Adipose tissue (tissue), 3 donors: Measurements from ENCODE around the gene PRG3. TPM values are rescaled to one million over a fixed set of nuclear protein-coding genes. Genes with fewer than 3 reads are reported as not detected.

Experiments
- H3K27ac ChIP-seq: one replicate; pipeline ENCODE4 v1.5.1; 2013; ENCODE audit warnings: low read depth, low read length
- WGBS, 3 donors: extraction: QIAGEN DNeasy Blood & Tissue Kit; methylation state at CpG; one replicate each; pipeline ENCODE4 v1.1.7; 2013; 5-methylcytosine and 5-hydroxymethylcytosine counted together
- polyA plus RNA-seq, 3 donors: library from polyadenylated mRNA; stranded (reverse); fragments of 200-250 nt; gene quantifications; one replicate each; pipeline ENCODE4 v1.2.3, GENCODE V29; 2013
- donor health status: healthy with polysubstance abuse.
- donor health status: Bipolar disorder and iron deficiency.
- donor health status: healthy.

The PRG3 gene
- polyA plus RNA-seq, 3 donors, result not detected

DNA sequence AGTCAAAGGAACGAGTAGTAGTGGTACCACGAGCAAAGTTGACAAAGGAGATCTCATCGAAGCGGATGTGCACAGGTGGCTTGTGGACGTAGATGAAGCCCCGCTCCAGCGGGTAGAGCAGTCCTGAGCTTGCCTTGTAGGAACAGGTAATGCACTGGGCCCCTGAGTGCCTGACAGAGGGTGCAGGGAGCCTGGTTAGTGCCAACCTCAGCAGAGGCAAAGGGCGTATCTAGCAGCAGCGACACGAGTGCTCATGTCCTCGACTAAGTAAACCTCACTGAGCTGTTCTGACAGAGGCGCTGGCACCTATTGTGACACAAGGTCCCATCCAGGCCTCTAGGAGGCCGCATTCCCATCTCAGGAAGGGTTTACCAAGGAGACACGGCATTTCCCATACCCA is 49.2 kb downstream of the PRG3 start:
- WGBS, 3 donors, result 90 to 94% (median 94%) methylated on average over 14 of the region's 14 CpGs

DNA sequence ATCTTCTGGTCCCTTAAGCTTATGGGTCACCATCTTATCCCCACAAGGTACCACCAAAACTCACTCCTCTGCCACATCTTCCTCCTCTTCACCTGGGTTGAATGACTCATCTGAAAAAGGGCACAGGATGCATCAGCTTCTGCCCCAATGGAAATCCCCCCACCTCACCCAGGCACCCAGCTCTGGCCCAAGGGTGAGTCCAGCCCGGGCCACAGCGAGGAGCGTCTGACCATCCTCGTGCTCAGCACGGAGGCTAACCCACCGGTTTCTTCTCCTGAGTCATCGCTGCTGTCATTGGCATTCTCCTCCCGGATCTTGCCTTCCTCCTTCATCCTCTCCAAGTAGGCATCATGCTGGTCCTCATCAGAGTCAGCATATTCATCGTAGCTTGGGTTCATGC is 50.9 kb downstream of the PRG3 start:
- WGBS, 3 donors, result 86 to 96% (median 92%) methylated on average over 9 of the region's 9 CpGs
- no peak overlapping the region for H3K27ac ChIP-seq

More for the DNA sequence above, 49.2 kb downstream of the PRG3 start:
- no peak overlapping the region for H3K27ac ChIP-seq

DNA sequence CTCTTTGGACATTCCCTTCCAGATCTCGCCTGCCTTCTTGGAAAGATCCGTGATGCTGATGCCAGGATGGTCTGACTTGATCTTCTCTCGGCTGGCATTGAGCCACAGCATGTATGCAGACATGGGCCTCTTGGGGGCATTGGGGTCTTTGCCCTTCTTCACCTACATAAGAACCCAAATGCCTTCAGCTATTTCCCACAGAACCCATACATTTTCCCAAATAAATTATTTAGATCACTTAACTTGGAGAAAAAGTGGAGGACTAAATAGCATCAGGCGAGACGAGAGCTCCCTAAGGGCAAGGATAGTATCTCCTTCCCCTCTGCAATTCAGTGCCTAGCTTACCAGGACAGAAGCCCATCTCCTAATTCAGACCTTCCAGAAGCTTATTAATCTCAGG is 53.2 kb downstream of the PRG3 start:
- H3K27ac ChIP-seq, result no peak overlapping the region
- WGBS, 3 donors, result 92 to 96% (median 95%) methylated on average over 5 of the region's 5 CpGs

Other genes with a start within 250 kb of the PRG3 start
- gene LRRC55, start 199.2 kb downstream of the PRG3 start, polyA plus RNA-seq, result under 1 TPM in 2 of 3 donors, not detected in 1; 0.10 to 0.18 TPM
- 1 to 10 TPM in 1 of 3 donors, under 1 TPM in 2; 0.34 to 5.9 (median 0.78) TPM for gene APLNR, start 143.9 kb downstream of the PRG3 start, polyA plus RNA-seq
- 100 to 1,000 TPM in 2 of 3 donors, 10 to 100 TPM in 1; 69.8 to 237 (median 176) TPM for gene TNKS1BP1, start 56.2 kb downstream of the PRG3 start, polyA plus RNA-seq
- gene SSRP1, start 45.3 kb downstream of the PRG3 start, polyA plus RNA-seq, result 10 to 100 TPM; 57.0 to 63.0 (median 60.1) TPM
- gene P2RX3, start 42.8 kb downstream of the PRG3 start, polyA plus RNA-seq, result under 1 TPM in 1 of 3 donors, not detected in 2; 0.02 TPM
- gene PRG2, start 9.5 kb upstream of the PRG3 start, polyA plus RNA-seq, result under 1 TPM; 0.13 to 0.79 (median 0.13) TPM
- 10 to 100 TPM in 2 of 3 donors, 1 to 10 TPM in 1; 9.9 to 51.2 (median 40.7) TPM for gene SLC43A3, start 46.0 kb upstream of the PRG3 start, polyA plus RNA-seq
- 1 to 10 TPM in 2 of 3 donors, under 1 TPM in 1; 0.56 to 2.1 (median 1.4) TPM for gene RTN4RL2, start 79.4 kb upstream of the PRG3 start, polyA plus RNA-seq
- gene SLC43A1, start 134.6 kb upstream of the PRG3 start, polyA plus RNA-seq, result 100 to 1,000 TPM in 1 of 3 donors, 10 to 100 TPM in 1, 1 to 10 TPM in 1; 9.8 to 155 (median 16.0) TPM
- 10 to 100 TPM; 32.4 to 67.7 (median 57.2) TPM for gene TIMM10, start 149.6 kb upstream of the PRG3 start, polyA plus RNA-seq
- gene SMTNL1, start 156.4 kb upstream of the PRG3 start, polyA plus RNA-seq, result under 1 TPM in 1 of 3 donors, not detected in 2; 0.07 TPM
- 100 to 1,000 TPM in 1 of 3 donors, 10 to 100 TPM in 2; 20.1 to 111 (median 38.6) TPM for gene UBE2L6, start 186.5 kb upstream of the PRG3 start, polyA plus RNA-seq
- 100 to 1,000 TPM; 163 to 672 (median 549) TPM for gene SERPING1, start 216.5 kb upstream of the PRG3 start, polyA plus RNA-seq